Subcutaneous abdominal adipose tissue (tissue), 5 donors: ENCODE measurements around the gene SIM1.

Experiments used
- H3K27ac ChIP-seq: one replicate; pipeline ENCODE4 v1.7.0; 2013; ENCODE audit warnings: low read depth, mild to moderate bottlenecking, inconsistent platforms, low read length, moderate library complexity
- H3K27me3 ChIP-seq, 5 donors: one replicate each; pipeline ENCODE4 v1.7.0; 2013; ENCODE audit warnings: low read length in 5 of 5, inconsistent platforms in 1 of 5; ENCODE audit not compliant: control insufficient read depth in 5 of 5, insufficient read depth in 4 of 5
- H3K36me3 ChIP-seq, 5 donors: one replicate each; pipeline ENCODE4 v1.7.0; 2013; ENCODE audit warnings: low read length in 5 of 5; ENCODE audit not compliant: control insufficient read depth in 5 of 5, insufficient read depth in 5 of 5
- H3K4me1 ChIP-seq, 5 donors: one replicate each; pipeline ENCODE4 v1.7.0; 2013; ENCODE audit warnings: low read length in 5 of 5, mild to moderate bottlenecking in 3 of 5, moderate library complexity in 1 of 5; ENCODE audit not compliant: control insufficient read depth in 5 of 5, insufficient read depth in 5 of 5
- H3K4me3 ChIP-seq, 5 donors: one replicate each; pipeline ENCODE4 v1.7.0; 2013; ENCODE audit warnings: low read length in 5 of 5, low read depth in 1 of 5
- H3K9ac ChIP-seq, 5 donors: one replicate each; pipeline ENCODE4 v1.7.0; 2013; ENCODE audit warnings: low read length in 5 of 5, mild to moderate bottlenecking in 4 of 5, moderate library complexity in 3 of 5
- H3K9me3 ChIP-seq, 5 donors: one replicate each; pipeline ENCODE4 v1.7.0; 2013; ENCODE audit warnings: low read length in 5 of 5; ENCODE audit not compliant: control insufficient read depth in 5 of 5
- donor health status: healthy.
- donor health status: healthy.
- donor health status: healthy.
- donor health status: healthy.
- donor health status: healthy.

The SIM1 gene

DNA sequence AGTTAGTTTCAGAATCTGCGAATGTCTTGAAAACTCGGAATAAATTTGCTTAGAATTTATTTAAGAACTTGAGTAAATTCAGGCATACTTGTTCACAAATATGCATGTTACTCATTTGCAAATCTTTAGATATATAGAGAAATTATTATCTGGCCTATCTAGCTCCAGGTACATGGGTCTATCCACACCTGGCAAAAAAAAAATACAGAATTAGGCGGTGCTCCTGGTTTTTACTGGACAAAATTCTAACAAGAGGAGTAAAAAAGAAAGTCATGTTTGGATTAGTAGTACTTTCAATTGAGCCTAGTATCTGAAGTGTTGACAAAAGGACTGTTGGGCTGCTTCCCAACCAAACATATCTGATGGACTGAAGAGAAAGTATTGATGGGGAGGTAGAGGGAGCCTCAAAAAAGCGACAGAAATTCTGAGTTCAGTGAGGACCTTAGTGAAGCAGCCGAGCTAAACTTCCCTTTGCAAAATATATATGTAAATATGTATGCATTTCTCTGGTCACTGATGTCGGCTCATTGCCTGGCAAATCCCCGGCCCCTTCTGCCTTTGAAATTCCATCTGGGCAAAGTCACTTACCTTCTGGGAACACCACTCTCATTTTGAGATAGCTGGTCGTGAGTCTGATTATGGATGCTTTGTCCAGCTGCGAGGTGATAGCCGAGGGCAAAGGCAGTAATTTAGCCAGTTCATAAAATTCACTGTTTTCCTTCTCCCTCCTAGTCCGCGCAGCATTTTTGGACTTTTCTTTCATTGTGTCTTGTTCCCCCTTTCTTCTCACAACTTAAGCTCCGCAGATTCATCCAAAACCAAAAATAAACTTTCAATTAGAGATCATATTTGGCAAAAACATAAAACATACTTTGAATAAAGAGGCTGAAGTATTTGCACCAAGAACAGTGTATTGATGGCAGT lies 1.8 kb downstream of the SIM1 start:
- Histone ChIP-seq H3K4me3 (peak overlapping the region; percentile 63 to 86 (median 75)), H3K27me3 (peaks cover 38 to 90% (median 65%) of the 10 kb centered on the region in 5 donors), H3K36me3 (no peaks in the 10 kb centered on the region), H3K4me1 (peaks cover 0 to 57% (median 42%) of the 10 kb centered on the region in 5 donors), H3K27ac (peak overlapping the region; percentile 79), H3K9ac (peak overlapping the region in 3 of 5 donors; percentile 30 to 87 (median 81)), H3K9me3 (no peaks in the 10 kb centered on the region)

DNA sequence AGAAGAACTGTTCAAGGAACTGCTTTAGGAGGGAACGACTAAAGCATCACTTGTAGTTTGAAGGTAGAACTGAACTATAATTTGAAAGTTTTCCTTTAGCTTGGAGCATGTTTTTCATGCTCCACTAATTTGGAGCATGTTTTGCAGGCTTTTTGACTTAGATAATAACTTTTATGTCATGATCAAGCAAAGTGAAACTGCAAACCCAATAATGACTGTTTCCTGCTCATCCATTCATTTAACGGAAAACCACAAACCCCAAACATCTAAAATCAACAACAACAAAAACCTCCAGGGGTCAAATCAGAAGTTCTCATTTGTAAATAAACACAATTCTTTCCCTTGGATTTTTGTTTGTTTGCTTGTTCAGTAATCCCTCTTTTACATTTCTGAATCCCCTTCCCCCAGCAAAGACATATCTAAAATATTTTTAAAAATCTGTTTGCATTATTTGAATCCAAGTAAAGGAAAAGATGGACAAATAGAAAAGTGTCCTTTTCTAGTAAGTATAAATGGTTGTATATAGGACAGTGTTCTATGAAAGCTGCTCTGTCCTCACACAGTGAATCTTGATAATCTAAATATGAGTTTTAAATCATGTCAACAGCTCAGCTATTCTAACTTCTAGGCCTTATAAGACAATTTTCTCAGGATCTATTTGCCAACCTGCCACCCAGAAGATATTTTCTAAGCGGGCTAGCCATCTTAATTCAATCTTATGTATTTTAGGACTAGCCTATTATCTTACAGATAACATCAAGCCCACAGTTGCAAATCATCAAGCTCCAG lies 2.6 kb downstream of the SIM1 start:
- H3K9ac ChIP-seq, result peak overlapping the region in 1 of 5 donors; percentile 53
- H3K27ac ChIP-seq, result peak overlapping the region; percentile 79
- peaks cover 40 to 88% (median 63%) of the 10 kb centered on the region in 5 donors for H3K27me3 ChIP-seq
- H3K9me3 ChIP-seq, result no peaks in the 10 kb centered on the region
- peaks cover 0 to 61% (median 46%) of the 10 kb centered on the region in 5 donors for H3K4me1 ChIP-seq
- H3K36me3 ChIP-seq, result no peaks in the 10 kb centered on the region
- H3K4me3 ChIP-seq, result peak overlapping the region; percentile 45 to 86 (median 75)

DNA sequence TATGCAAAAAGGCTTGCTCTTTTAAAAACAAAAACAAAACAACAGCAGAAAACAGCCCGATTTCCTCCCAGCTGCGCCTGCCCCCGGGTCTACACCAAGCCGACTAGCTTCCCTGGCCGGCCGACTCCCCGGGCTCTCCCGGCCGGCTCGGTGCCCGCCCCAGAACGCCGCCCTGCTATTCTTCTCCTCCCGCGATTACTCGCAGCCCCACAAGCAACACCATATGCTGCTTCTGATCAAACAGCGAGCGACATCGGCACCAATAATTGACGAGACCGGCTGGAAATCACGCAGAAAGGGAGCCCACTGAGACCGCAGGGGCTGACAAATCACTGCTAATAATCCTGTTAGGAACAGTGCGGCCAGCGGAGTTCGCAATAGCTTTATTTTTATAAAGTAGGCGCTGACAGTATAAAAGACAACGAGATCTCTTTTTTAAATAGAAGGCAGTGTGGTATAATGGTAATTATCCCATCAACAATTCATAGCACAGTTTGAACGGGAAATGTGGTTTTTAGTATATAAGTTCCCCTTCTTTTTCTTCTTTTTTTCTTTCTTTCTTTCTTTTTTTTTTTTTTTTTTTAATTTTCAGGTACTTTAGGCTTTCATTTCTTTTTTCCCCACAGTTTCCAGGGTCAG lies 3.3 kb downstream of the SIM1 start:
- Histone ChIP-seq H3K27ac (peak overlapping the region; percentile 79), H3K36me3 (no peaks in the 10 kb centered on the region), H3K4me1 (peaks cover 0 to 53% (median 46%) of the 10 kb centered on the region in 5 donors), H3K9ac (peak overlapping the region in 4 of 5 donors; percentile 23 to 56 (median 52)), H3K4me3 (peak overlapping the region; percentile 45 to 86 (median 61)), H3K9me3 (no peaks in the 10 kb centered on the region), H3K27me3 (peaks cover 35 to 86% (median 61%) of the 10 kb centered on the region in 5 donors)

DNA sequence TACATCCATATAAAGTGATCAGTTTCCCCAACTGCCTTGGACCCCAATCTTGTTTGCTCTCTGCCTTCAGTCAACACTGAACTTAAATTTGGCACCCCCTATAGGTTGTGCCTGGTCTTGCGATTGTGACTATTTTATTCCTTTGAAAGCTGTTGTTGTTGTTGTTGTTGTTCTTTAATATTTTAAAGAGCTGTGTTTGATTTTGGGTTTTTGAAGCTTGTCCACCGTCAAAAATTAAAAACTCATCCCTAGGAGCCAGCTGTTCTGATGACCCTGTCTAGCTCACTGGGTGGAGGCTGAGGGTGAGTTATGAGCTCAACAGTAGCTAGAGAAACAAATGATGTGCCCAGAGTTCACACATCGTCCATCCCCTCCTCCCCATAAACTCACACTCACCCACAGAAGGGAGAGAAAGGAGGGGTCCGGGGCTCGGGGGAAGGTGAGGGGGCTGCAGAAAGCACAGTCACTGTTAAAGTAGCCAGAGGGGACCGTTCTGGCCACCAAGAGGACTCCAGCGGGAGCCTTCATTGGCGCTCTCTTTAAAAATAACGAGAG lies 4.0 kb downstream of the SIM1 start:
- Histone ChIP-seq H3K27me3 (peaks cover 28 to 86% (median 61%) of the 10 kb centered on the region in 5 donors), H3K36me3 (no peaks in the 10 kb centered on the region), H3K9me3 (no peaks in the 10 kb centered on the region), H3K4me1 (peaks cover 0 to 54% (median 42%) of the 10 kb centered on the region in 5 donors), H3K27ac (peak overlapping the region; percentile 79), H3K9ac (peak overlapping the region in 4 of 5 donors; percentile 20 to 56 (median 46)), H3K4me3 (peak overlapping the region; percentile 45 to 86 (median 61))

DNA sequence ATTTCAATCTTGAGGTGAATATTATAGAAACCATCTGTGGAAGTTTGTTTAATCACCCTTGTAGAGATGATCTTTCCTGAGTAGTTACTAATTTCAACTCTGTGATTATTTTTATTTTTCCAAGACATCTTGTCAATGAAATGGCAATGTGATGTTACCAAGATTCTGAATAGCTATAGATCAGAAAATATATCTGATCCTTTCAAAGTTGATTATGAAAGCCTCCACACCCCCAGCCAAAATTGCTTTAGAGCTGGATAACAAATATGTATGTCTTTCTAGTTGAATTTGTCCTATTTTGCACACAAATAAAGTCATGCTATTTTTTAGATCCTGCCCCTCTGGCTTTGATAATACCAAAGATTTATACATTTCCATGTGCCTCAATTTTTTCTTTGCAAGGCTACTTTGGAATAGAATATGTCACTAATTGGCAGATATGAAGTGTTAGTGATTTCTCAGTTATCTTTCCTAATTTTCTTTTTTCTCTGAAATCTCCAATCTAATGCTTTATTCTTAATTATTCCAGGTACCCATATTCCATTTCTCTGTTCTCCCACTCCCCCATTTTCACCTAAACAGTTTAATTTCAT lies 5.0 kb downstream of the SIM1 start:
- H3K9me3 ChIP-seq, result no peaks in the 10 kb centered on the region
- H3K9ac ChIP-seq, result peak overlapping the region in 1 of 5 donors; percentile 16
- peaks cover 0 to 50% (median 34%) of the 10 kb centered on the region in 5 donors for H3K4me1 ChIP-seq
- H3K4me3 ChIP-seq, result no peak overlapping the region
- peaks cover 25 to 87% (median 65%) of the 10 kb centered on the region in 5 donors for H3K27me3 ChIP-seq
- no peaks in the 10 kb centered on the region for H3K36me3 ChIP-seq
- H3K27ac ChIP-seq, result no peak overlapping the region

DNA sequence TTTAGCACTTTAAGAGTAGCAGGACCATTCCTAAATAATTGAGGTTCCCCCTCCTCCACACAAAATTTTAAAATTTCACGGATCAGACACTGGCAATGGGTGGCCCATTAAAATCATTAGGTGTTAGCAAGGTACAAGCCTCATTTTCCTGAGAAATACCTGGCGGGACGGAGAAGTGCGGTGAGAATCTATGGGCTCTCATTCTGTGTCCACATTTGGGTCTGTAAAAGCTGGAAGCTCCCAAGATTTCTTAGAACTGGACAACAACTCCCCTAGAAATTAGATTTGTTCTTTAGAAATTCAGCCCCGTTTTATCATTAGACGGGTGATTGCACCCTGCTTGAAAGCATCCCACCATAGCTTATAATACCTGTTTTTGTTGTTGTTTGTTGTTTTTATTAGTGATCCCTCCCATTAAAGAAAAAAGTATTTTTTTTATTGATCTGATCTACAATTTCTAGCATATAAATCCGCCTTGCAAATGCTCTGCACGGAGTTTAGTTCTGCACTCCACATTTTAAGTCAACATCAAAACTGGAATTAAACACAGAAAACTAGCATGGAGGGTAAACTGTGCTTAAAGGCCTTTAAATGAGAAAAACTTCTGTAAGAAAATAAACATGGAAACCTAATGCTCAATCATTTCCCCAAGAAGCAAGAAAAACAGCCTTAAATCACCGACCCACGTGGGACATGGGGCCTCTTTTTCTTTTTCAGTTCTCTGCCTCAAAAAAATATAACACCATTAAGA lies 5.7 kb downstream of the SIM1 start:
- no peaks in the 10 kb centered on the region for H3K9me3 ChIP-seq
- H3K9ac ChIP-seq, result no peak overlapping the region
- H3K27me3 ChIP-seq, result peaks cover 18 to 86% (median 64%) of the 10 kb centered on the region in 5 donors
- no peak overlapping the region for H3K4me3 ChIP-seq
- H3K27ac ChIP-seq, result no peak overlapping the region
- H3K4me1 ChIP-seq, result peaks cover 0 to 47% (median 27%) of the 10 kb centered on the region in 5 donors
- no peaks in the 10 kb centered on the region for H3K36me3 ChIP-seq

DNA sequence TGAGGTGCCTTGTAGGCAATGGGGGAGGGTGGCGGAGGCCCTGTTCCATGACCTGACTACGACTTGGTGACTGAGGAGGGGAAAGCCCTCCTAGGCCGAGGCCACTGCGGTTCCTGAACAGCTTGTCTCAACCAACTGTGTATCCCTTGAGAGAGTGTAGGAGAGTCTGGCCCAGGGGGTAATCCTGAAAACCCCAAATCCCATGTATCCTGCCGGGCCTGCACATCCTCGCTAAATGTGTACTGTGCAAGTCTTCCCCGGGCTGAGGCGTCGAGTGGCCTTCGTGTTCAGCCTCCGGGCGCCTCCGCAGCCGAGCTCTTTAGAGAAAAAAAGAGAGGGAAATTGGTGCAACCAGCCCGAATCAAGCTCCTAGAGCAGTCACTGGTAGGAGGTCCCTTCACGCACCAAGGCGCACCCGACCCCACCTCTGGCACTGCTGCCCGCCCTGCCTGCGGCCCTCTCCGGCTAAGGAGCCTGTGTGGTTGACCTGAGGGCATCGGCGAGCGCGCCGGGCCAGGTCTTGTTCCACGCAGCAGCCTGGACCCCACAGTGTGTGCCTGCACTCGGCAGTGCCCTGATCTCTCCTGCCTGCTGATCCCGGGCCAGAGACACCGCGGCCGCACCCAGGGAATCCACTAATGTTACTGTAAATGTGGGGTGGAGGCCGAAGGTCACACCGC lies 7.3 kb downstream of the SIM1 start:
- Histone ChIP-seq H3K36me3 (no peaks in the 10 kb centered on the region), H3K4me3 (peak overlapping the region in 1 of 5 donors; percentile 14), H3K9ac (no peak overlapping the region), H3K27me3 (peaks cover 13 to 84% (median 62%) of the 10 kb centered on the region in 5 donors), H3K9me3 (no peaks in the 10 kb centered on the region), H3K4me1 (peaks cover 0 to 46% (median 23%) of the 10 kb centered on the region in 5 donors), H3K27ac (no peak overlapping the region)

DNA sequence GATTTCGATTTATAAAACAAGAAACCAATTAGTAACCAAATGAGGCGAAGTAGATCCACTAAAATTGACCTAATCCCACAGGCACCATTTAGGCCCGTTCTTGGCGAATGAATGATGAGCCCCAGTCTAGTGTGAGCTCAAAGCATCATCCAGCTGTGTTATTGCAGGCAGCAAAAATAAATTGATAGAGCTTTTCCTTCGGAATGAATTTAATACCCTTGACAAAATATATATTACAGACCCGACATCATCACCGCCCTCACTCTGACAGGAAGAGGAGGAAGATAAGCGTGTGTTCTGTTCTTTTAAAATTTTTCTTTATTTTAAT lies 7.8 kb downstream of the SIM1 start:
- no peak overlapping the region for H3K4me3 ChIP-seq
- no peak overlapping the region for H3K27ac ChIP-seq
- no peaks in the 10 kb centered on the region for H3K36me3 ChIP-seq
- H3K9ac ChIP-seq, result no peak overlapping the region
- peaks cover 13 to 82% (median 56%) of the 10 kb centered on the region in 5 donors for H3K27me3 ChIP-seq
- H3K4me1 ChIP-seq, result peaks cover 0 to 46% (median 17%) of the 10 kb centered on the region in 5 donors
- no peaks in the 10 kb centered on the region for H3K9me3 ChIP-seq
